IMR-90 (cell line): ENCODE data around the gene MAP4. TPM values are rescaled to one million over a fixed set of nuclear protein-coding genes. Genes with fewer than 3 reads are reported as not detected.
A peak's percentile ranks its signal among the peaks of the same experiment; 100 is the strongest.

Experiments used
- ATAC-seq: fragments of 200-7000 bp; cut with Tn5 transposase; 2 replicates; pipeline ENCODE4 v1.9.1; 2020; ENCODE audit warnings: low read depth, mild to moderate bottlenecking, moderate library complexity
- BruUV-seq: library from RNA; stranded (reverse); fragments of 400-500 nt; replicated peaks from 2 replicates; lab custom pipeline; 2021; lab: Mats Ljungman, UMichigan
- CTCF ChIA-PET: fragments of 300-600 bp; formaldehyde crosslinking; extraction: SDS; loops from one replicate; lab custom pipeline; 2021; ENCODE audit warnings: antibody characterized with exemption; lab: Yijun Ruan, JAX
- POLR2A ChIA-PET: fragments of 300-600 bp; sonication (Branson Sonifier 250); formaldehyde crosslinking; loops from one replicate; lab custom pipeline; 2022; ENCODE audit warnings: antibody characterized with exemption; ENCODE audit not compliant: unreplicated experiment; lab: Charles Lee
- DNase-seq: peaks from one replicate; pipeline ENCODE4 v3.0.0; 2013
- H2AFZ ChIP-seq: replicated peaks from 2 replicates; pipeline ENCODE3; 2013; ENCODE audit warnings: low read length, mild to moderate bottlenecking; ENCODE audit not compliant: poor library complexity
- H2AK5ac ChIP-seq: 2 replicates; pipeline ENCODE4 v1.6.1; 2013; ENCODE audit warnings: low read depth, low read length, inconsistent platforms
- H2AK9ac ChIP-seq: replicated peaks from 2 replicates; pipeline ENCODE3; 2013; ENCODE audit warnings: mild to moderate bottlenecking, low read depth, low read length, moderate library complexity; ENCODE audit not compliant: poor library complexity
- H2BK120ac ChIP-seq: 2 replicates; pipeline ENCODE4 v1.6.1; 2013; ENCODE audit warnings: low read depth, low read length, inconsistent platforms
- H2BK15ac ChIP-seq: 3 replicates; pipeline ENCODE4 v1.6.1; 2013; ENCODE audit warnings: low read depth, low read length, inconsistent platforms
- H2BK20ac ChIP-seq: 2 replicates; pipeline ENCODE4 v1.6.1; 2013; ENCODE audit warnings: low read depth, mild to moderate bottlenecking, inconsistent platforms, low read length, moderate library complexity
- H2BK5ac ChIP-seq: 2 replicates; pipeline ENCODE4 v1.6.1; 2013; ENCODE audit warnings: mild to moderate bottlenecking, low read depth, low read length, inconsistent platforms; ENCODE audit not compliant: poor library complexity, severe bottlenecking
- H3K14ac ChIP-seq: replicated peaks from 2 replicates; pipeline ENCODE4 v1.6.1; 2013; ENCODE audit warnings: low read depth, low read length, inconsistent platforms
- H3K18ac ChIP-seq: 2 replicates; pipeline ENCODE4 v1.6.1; 2013; ENCODE audit warnings: low read depth, low read length, control low read depth
- H3K23ac ChIP-seq: 2 replicates; pipeline ENCODE4 v1.6.1; 2013; ENCODE audit warnings: low read depth, low read length, inconsistent platforms
- H3K27ac ChIP-seq: 2 replicates; pipeline ENCODE4 v1.5.1; 2013; ENCODE audit warnings: mild to moderate bottlenecking, control low read depth, low read length; ENCODE audit not compliant: insufficient read depth
- H3K27me3 ChIP-seq: 2 replicates; pipeline ENCODE4 v1.6.1; 2013; ENCODE audit warnings: low read length; ENCODE audit not compliant: control insufficient read depth, insufficient read depth
- H3K36me3 ChIP-seq: 2 replicates; pipeline ENCODE4 v1.6.1; 2013; ENCODE audit warnings: low read length, mixed read lengths; ENCODE audit not compliant: control insufficient read depth, insufficient read depth
- H3K4ac ChIP-seq: 2 replicates; pipeline ENCODE4 v1.6.1; 2013; ENCODE audit warnings: low read depth, low read length, inconsistent platforms
- H3K4me1 ChIP-seq: 2 replicates; pipeline ENCODE4 v1.6.1; 2013; ENCODE audit warnings: low read length, mixed read lengths; ENCODE audit not compliant: control insufficient read depth, insufficient read depth
- H3K4me2 ChIP-seq: 2 replicates; pipeline ENCODE4 v1.6.1; 2013; ENCODE audit warnings: low read depth, mild to moderate bottlenecking, control low read depth, low read length, moderate library complexity
- H3K4me3 ChIP-seq: 2 replicates; pipeline ENCODE4 v1.5.1; 2013; ENCODE audit warnings: low read depth, mild to moderate bottlenecking, control low read depth, low read length, moderate library complexity; ENCODE audit not compliant: insufficient read depth
- H3K56ac ChIP-seq: 2 replicates; pipeline ENCODE4 v1.6.1; 2013; ENCODE audit warnings: low read length, inconsistent platforms; ENCODE audit not compliant: insufficient read depth; ENCODE audit errors: extremely low read depth
- H3K79me1 ChIP-seq, 2 experiments: 2 replicates each; pipeline ENCODE4 v1.6.1; 2013; ENCODE audit warnings: low read length in 2 of 2, inconsistent platforms in 1 of 2, low read depth in 1 of 2
- H3K9ac ChIP-seq: 2 replicates; pipeline ENCODE4 v1.6.1; 2013; ENCODE audit warnings: low read depth, low read length, control low read depth
- H3K9me1 ChIP-seq: 2 replicates; pipeline ENCODE4 v1.6.1; 2013; ENCODE audit warnings: low read length, inconsistent platforms; ENCODE audit not compliant: insufficient read depth
- H3K9me3 ChIP-seq: 2 replicates; pipeline ENCODE4 v1.6.1; 2013; ENCODE audit warnings: low read length; ENCODE audit not compliant: control insufficient read depth, insufficient read depth
- H4K20me1 ChIP-seq: 2 replicates; pipeline ENCODE4 v1.6.1; 2013; ENCODE audit warnings: low read length, inconsistent platforms; ENCODE audit not compliant: insufficient read depth
- H4K5ac ChIP-seq: 2 replicates; pipeline ENCODE4 v1.6.1; 2013; ENCODE audit warnings: mild to moderate bottlenecking, low read depth, low read length, control low read depth
- H4K8ac ChIP-seq, 2 experiments: 2 replicates each; pipeline ENCODE4 v1.6.1; 2013; ENCODE audit warnings: low read depth in 2 of 2, low read length in 2 of 2, control low read depth in 1 of 2, inconsistent platforms in 1 of 2
- H4K91ac ChIP-seq: 2 replicates; pipeline ENCODE4 v1.6.1; 2013; ENCODE audit warnings: low read depth, low read length, inconsistent platforms; ENCODE audit not compliant: insufficient read depth
- NFE2L2 ChIP-seq: fragments of 150-350 bp; IDR thresholded peaks from 2 replicates; pipeline ENCODE4 v1.6.1; 2016; ENCODE audit warnings: low read depth, mild to moderate bottlenecking, low read length
- POLR2A ChIP-seq: IDR thresholded peaks from 2 replicates; pipeline ENCODE4 v1.6.1; 2012; ENCODE audit warnings: mild to moderate bottlenecking, low read depth, low read length
- WGBS, 2 experiments: methylation state at CpG; one replicate each; pipeline versions ENCODE4 v1.1.5 to v1.1.7; 2013; ENCODE audit warnings: missing lambda C conversion rate in 2 of 2; ENCODE audit not compliant: insufficient read length in 1 of 2; ENCODE audit errors: extremely low coverage in 2 of 2; 5-methylcytosine and 5-hydroxymethylcytosine counted together
- dilution Hi-C: fragments of 300-500 bp; cut with HindIII; formaldehyde crosslinking; loops from one replicate; pipeline ENCODE4 v1.14.3; 2018; ENCODE audit warnings: low sequenced_read_pairs; ENCODE audit not compliant: unreplicated experiment
- in situ Hi-C: fragments of 300-500 bp; cut with MboI; formaldehyde crosslinking; loops from 3 replicates; pipeline ENCODE4 v1.14.3; 2019; ENCODE audit warnings: low sequenced_read_pairs, inconsistent platforms, mixed read lengths
- intact Hi-C: fragments of 100-400 bp; cut with micrococcal nuclease; formaldehyde crosslinking; loops from 2 replicates; pipeline ENCODE4 v1.10.0; 2022
- polyA plus RNA-seq, 3 experiments: library from polyadenylated mRNA; depleted of rRNA; stranded (reverse); fragments of >200 nt; gene quantifications; 2 replicates each; pipeline ENCODE4 v1.2.3, GENCODE V29; 2012; ENCODE audit warnings: low replicate concordance in 1 of 3
- total RNA-seq: library from RNA; depleted of rRNA; stranded (reverse); fragments of >200 nt; gene quantifications from 2 replicates; pipeline ENCODE4 v1.2.3, GENCODE V29; 2012

The MAP4 gene
- total and polyA plus RNA-seq, 2 of the 4 experiments (the other 2 are of a cell fraction): 87.8 to 216 TPM

DNA sequence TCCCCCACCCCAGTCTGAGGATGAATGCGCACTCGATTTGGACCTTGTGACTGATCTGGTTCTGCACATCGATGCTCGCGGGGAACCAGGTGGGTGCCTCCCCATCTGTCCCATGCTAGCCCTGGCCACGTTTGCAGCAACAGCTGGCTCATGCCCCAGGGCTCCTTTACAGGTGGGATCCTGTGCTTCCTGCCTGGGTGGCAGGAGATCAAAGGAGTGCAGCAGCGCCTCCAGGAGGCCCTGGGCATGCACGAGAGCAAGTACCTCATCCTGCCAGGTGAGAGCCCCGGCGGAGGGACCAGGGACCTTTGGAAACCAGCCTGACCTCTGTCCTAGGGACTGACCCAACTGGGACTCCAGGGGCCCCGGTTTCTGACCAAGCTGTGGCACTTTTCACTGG, 169.0 kb downstream of the MAP4 start:
- no peaks in the 10 kb centered on the region for H3K27me3 ChIP-seq
- no peak for DNase-seq
- peaks cover 73% of the 10 kb centered on the region for H4K20me1 ChIP-seq
- no peak overlapping the region for H2BK20ac ChIP-seq
- no peak overlapping the region for H3K23ac ChIP-seq
- WGBS, 2 experiments: 90% methylated on average over 9 of the region's 11 CpGs; no CpG with 5 or more reads in 1 of the 2 experiments
- H3K9me3 ChIP-seq: no peaks in the 10 kb centered on the region
- no peak overlapping the region for H3K4me2 ChIP-seq
- H3K18ac ChIP-seq: no peak overlapping the region
- no peak for ATAC-seq
- no peak overlapping the region for H2AK9ac ChIP-seq
- no peak overlapping the region for H2AK5ac ChIP-seq
- peaks cover 3 to 18% of the 10 kb centered on the region in 2 experiments; a peak in 3 of 4 replicates for H3K79me1 ChIP-seq
- TF ChIP-seq POLR2A (peak; percentile 17; the same call in 1 of the 2 replicates), NFE2L2 (no peak)
- POLR2A ChIA-PET: no interaction called here
- no TSS peak for BruUV-seq
- peaks cover 91% of the 10 kb centered on the region for H3K36me3 ChIP-seq
- CTCF ChIA-PET: no interaction called here
- no peak overlapping the region for H3K4ac ChIP-seq
- H3K9ac ChIP-seq: no peak overlapping the region
- no peak overlapping the region for H3K14ac ChIP-seq
- no peak overlapping the region for H3K27ac ChIP-seq
- no peak overlapping the region for H4K91ac ChIP-seq
- H3K4me1 ChIP-seq: peaks cover 2% of the 10 kb centered on the region; the same call in 1 of the 2 replicates
- H2BK5ac ChIP-seq: no peak overlapping the region
- no peak overlapping the region for H3K4me3 ChIP-seq
- no peak overlapping the region for H2BK120ac ChIP-seq
- in situ Hi-C loops: no loop called here
- no peak overlapping the region for H4K5ac ChIP-seq
- peak overlapping the region; percentile 18 for H2AFZ ChIP-seq
- no peak overlapping the region for H2BK15ac ChIP-seq
- intact Hi-C loops: no loop called here
- dilution Hi-C loops: no loop called here
- peaks cover 4% of the 10 kb centered on the region; the same call in 1 of the 2 replicates for H3K9me1 ChIP-seq
- no peak overlapping the region for H4K8ac ChIP-seq
- no peak overlapping the region for H3K56ac ChIP-seq
